ENCODE data around the gene DDX28.

The DDX28 gene

DNA sequence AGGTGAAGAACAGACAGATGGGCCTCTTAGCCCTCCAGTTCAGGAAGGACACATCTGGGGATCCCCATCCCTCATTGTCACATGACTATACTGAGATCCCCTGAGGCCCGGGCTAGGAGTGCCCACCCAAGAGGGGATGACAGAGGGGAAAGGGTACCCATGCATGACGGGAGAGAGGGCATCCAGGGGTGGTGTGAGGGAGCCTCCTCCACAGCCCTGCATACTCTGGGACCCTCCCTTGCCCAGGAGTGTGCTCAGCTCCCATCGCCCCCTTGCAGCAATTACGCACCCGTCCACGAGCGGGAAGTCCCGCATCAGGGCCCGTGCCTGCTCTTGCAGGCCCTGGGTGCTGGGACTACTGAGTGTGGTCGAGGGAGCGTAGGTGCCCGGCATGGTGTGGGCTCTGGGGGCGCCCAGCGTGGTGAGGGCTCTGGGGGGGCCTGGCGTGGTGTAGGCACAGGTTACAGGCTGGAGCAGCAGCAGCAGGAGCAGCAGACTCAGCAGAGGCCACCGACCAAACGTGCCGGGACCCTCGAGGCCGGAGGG lies 30.3 kb downstream of the DDX28 start:
- FAIRE-seq (no peak), DNase-seq (ENCODE audit: insufficient read length) (no peak)
- TF ChIP-seq TAF1 (IDR thresholded peaks at IDR 0.05; ENCODE audit: borderline replicate concordance, low read depth, low read length) = no peak
- no peak for TF ChIP-seq POLR2A (IDR thresholded peaks at IDR 0.05; ENCODE audit: low read depth, low read length)
- TF ChIP-seq POLR2AphosphoS5 (IDR thresholded peaks at IDR 0.05; ENCODE audit: low read depth, low read length) = no peak

DNA sequence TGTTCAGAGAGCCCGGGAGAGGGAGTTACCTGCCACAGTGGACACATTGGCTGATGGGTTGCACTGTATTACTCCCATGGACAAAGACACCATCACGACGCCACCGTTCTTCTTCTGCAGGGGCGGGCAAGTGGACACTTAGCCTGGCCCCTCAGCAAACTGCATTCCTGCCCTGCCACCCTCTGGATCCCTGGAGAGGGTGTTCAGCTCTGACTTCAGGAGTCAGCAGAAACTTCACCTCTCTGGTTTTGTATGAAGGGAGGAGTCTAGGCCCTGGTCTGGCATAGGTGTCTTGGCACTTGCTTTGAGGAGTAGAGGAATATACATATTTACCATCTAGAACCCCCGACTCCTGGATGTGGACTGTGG lies 33.0 kb downstream of the DDX28 start:
- no peak for FAIRE-seq
- DNase-seq (ENCODE audit: insufficient read length) = no peak
- TF ChIP-seq POLR2A (IDR thresholded peaks at IDR 0.05; ENCODE audit: low read depth, low read length) (no peak), POLR2AphosphoS5 (IDR thresholded peaks at IDR 0.05; ENCODE audit: low read depth, low read length) (no peak), TAF1 (IDR thresholded peaks at IDR 0.05; ENCODE audit: borderline replicate concordance, low read depth, low read length) (no peak)

DNA sequence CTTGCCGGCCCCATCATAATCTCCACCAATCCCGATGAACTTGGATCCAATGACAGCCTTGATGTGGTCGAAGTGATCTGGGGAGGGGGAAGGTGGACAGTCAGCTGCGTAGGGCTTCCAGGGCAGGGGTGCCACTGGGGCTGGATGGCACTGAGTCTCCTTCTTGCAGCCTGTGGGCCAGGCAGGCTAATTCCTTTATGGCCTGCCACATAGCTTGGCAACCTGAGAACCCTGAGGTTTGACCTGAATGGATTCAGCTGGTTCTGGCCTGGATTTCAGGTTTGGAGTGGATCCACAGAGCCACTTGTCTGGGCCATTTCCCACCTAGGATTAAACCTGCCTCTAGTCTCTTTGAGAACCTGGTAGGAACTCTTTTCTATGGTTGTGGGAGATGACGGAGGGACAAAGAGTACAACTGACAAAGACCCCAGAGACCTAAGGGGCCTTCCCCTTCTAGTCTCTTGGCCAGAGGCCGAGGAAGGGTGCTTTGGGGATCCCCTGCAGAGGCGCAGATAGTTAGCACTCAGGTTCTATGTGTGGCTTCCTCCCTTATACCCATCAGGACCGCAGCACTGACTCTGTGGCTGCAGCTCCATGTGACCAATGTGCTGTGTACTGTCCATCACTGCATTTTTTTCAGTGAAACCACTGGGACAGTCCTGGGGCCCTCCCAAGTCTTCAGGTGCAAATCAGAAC lies 33.6 kb downstream of the DDX28 start:
- TF ChIP-seq POLR2A (IDR thresholded peaks at IDR 0.05; ENCODE audit: low read depth, low read length) (no peak), TAF1 (IDR thresholded peaks at IDR 0.05; ENCODE audit: borderline replicate concordance, low read depth, low read length) (no peak), POLR2AphosphoS5 (IDR thresholded peaks at IDR 0.05; ENCODE audit: low read depth, low read length) (no peak)
- DNase-seq (ENCODE audit: insufficient read length) (no peak), FAIRE-seq (peak; percentile 74)

DNA sequence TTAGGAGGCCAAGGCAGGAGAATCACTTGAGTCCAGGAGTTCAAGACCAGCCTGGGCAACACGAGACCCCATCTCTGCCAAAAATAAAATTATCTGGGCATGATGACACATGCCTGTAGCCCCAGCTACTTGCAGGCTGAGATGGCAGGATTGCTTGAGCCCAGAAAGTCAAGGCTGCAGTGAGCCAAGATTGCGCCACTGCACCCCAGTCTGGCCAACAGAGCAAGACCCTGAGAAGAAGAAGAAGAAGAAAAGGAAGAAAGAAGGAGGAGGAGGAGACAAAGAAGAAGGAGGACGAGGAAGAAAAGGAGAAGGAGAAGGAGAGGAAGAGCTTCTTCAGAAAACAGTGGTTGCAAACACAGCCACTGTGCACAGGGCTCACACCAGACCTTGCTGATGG lies 34.4 kb downstream of the DDX28 start:
- no peak for TF ChIP-seq POLR2AphosphoS5 (IDR thresholded peaks at IDR 0.05; ENCODE audit: low read depth, low read length)
- TF ChIP-seq POLR2A (IDR thresholded peaks at IDR 0.05; ENCODE audit: low read depth, low read length) = no peak
- no peak for TF ChIP-seq TAF1 (IDR thresholded peaks at IDR 0.05; ENCODE audit: borderline replicate concordance, low read depth, low read length)
- DNase-seq (ENCODE audit: insufficient read length) (no peak), FAIRE-seq (no peak)

DNA sequence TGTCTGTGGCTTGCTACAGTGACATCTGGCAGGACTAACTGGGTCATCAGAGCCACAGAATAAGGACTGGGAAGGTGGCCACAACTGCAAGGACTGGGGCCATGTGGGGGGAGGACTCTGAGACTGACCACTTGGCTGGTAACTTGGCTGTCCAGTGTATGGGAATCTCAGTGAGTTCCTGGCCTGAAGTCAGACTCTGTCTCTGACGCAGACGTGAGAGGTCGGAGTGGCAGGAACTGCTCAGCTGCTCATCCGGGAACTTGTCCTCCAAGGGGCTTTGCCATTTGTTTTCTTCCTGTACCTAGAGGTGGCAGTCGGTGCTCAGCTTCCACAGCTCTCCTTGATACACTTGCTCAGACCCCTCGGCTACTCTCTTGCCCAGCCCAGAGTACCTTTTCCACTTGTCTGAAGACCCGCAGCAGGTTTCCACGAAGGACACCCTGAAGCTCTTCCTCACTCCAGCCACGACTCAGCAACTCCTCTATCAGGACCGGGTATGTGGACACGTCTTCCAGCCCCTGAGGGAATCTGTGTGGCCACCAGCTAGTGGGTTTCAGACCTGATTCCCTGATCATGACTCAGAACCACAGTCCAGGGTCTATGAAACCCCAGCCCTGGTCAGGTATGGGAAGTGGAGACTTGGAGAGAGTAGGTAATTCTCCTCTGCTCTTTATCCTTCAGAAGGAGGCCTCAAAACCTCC lies 35.4 kb downstream of the DDX28 start:
- FAIRE-seq = no peak
- TF ChIP-seq POLR2A (IDR thresholded peaks at IDR 0.05; ENCODE audit: low read depth, low read length) (no peak), TAF1 (IDR thresholded peaks at IDR 0.05; ENCODE audit: borderline replicate concordance, low read depth, low read length) (no peak), POLR2AphosphoS5 (IDR thresholded peaks at IDR 0.05; ENCODE audit: low read depth, low read length) (no peak)
- DNase-seq (ENCODE audit: insufficient read length) = no peak

DNA sequence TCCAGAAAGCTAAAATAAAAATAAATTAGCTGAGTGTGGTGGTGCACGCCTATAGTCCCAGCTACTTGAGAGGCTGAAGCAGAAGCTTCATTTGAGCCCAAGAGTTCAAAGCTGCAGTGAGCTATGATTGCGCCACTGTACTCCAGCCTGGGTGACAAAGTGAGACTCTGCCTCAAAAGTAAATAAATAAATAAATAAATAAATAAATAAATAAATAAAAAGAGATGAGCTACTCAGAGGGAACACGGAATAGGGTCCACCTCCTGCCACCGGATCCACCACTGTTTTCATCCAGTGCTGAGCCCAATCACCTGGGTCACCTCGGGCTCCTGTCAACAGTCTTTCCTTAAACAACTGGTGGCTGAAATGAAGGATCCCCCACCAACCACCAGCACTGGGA lies 36.1 kb downstream of the DDX28 start:
- no peak for TF ChIP-seq TAF1 (IDR thresholded peaks at IDR 0.05; ENCODE audit: borderline replicate concordance, low read depth, low read length)
- no peak for TF ChIP-seq POLR2AphosphoS5 (IDR thresholded peaks at IDR 0.05; ENCODE audit: low read depth, low read length)
- TF ChIP-seq POLR2A (IDR thresholded peaks at IDR 0.05; ENCODE audit: low read depth, low read length) = no peak
- DNase-seq (ENCODE audit: insufficient read length) = no peak
- FAIRE-seq = no peak

DNA sequence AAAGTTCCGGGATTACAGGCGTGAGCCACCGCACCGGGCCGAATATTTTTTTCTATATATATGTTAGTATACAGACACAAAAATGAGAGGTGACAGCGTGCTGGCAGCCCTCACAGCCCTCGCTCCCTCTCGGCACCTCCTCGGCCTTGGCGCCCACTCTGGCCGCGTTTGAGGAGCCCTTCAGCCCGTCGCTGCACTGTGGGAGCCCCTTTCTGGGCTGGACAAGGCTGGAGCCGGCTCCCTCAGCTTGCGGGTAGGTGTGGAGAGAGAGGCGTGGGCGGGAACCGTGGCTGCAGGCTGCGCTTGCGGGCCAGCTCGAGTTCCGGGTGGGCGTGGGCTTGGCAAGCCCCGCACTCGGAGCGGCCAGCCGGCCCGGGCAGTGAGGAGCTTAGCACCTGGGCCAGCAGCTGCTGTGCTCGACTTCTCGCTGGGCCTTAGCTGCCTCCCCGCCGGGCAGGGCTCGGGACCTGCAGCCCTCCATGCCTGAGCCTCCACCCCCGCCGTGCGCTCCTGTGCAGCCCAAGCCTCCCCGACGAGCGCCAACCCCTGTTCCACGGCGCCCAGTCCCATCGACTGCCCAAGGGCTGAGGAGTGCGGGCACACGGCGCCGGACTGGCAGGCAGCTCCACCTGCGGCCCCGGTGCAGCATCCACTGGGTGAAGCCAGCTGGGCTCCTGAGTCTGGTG lies 40.9 kb downstream of the DDX28 start:
- TF ChIP-seq POLR2AphosphoS5 (IDR thresholded peaks at IDR 0.05; ENCODE audit: low read depth, low read length) = no peak
- TF ChIP-seq POLR2A (IDR thresholded peaks at IDR 0.05; ENCODE audit: low read depth, low read length) = no peak
- TF ChIP-seq TAF1 (IDR thresholded peaks at IDR 0.05; ENCODE audit: borderline replicate concordance, low read depth, low read length) = no peak
- no peak for FAIRE-seq
- DNase-seq (ENCODE audit: insufficient read length) = no peak

DNA sequence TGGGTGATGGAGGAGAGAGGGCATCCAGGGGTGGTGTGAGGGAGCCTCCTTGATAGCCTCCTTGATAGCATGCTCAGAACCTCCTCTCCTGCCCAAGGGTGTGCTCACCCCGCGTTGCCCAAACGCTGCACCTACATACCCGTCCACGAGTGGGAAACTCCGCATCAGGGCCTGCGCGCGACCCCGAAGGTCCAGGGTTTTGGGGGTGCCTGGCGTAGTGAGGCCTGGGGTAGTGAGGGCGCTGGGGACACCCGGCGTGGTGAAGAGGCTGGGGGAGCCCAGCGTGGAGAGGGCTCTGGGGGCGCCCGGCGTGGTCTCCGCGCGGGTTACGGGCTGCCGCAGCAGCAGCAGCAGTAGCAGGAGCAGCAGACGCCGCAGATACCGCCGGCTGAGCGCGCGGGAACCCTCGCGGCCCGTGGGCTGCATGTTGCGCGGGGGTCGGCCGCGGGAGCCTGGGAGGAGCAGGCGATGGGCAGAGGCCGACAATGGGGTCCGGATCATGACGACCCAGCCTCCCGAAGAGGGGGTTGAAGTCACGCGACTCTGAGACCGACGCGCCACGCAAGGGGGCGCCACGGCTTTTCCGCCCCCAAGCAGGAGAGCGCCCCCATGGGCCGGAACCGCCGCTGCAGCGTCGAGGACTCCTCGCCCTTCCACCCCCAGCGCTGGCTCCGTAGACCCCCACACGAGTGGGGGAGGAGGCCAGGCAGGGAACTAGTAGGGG lies 42.9 kb downstream of the DDX28 start, which contains the start of gene DPEP3:
TSS of gene DPEP3 (minus strand) at position 545 of the 724 bp plus-strand sequence. CDS start at position 426, 119 bp downstream.
- FAIRE-seq (no peak), DNase-seq (ENCODE audit: insufficient read length) (peak; percentile 30)
- TF ChIP-seq POLR2AphosphoS5 (IDR thresholded peaks at IDR 0.05; ENCODE audit: low read depth, low read length) (no peak), POLR2A (IDR thresholded peaks at IDR 0.05; ENCODE audit: low read depth, low read length) (no peak)

DNA sequence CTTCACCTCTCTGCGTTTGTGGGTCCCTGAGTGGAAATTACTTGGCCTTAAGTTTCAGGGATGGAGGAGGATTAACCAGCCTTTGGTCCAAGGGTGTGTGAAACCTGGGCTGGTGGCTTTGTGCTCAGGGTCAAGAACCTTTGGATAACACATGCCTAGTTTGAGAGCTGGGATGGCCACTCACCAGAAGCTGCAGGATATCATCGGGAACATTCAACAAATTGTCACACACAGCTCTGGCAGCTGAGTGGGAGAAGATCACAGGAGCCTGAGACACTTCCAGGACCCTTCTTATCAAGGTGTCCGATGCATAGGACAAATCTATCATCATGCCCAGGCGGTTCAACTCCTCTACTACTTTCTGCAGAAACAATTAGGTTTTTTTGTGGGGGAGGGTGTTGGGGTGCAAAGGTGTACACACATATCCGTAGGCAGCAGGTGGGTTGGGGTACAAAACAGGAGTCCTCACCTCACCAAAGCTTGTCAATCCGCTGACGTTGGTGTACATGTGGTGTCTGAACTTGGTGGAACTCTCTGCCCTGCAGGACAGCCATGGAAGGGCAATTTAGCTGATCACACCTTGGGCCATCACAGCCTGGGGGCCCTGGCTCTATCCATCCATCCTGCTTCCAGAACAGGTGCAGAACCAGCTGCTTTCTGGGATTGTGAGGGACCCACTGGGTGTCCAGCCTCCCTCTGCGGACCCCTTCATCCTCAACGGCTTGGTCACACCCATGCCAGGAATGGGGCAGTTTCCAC lies 45.4 kb downstream of the DDX28 start:
- DNase-seq (ENCODE audit: insufficient read length) = no peak
- no peak for FAIRE-seq
- TF ChIP-seq TAF1 (IDR thresholded peaks at IDR 0.05; ENCODE audit: borderline replicate concordance, low read depth, low read length) (no peak), POLR2AphosphoS5 (IDR thresholded peaks at IDR 0.05; ENCODE audit: low read depth, low read length) (no peak), POLR2A (IDR thresholded peaks at IDR 0.05; ENCODE audit: low read depth, low read length) (no peak)

DNA sequence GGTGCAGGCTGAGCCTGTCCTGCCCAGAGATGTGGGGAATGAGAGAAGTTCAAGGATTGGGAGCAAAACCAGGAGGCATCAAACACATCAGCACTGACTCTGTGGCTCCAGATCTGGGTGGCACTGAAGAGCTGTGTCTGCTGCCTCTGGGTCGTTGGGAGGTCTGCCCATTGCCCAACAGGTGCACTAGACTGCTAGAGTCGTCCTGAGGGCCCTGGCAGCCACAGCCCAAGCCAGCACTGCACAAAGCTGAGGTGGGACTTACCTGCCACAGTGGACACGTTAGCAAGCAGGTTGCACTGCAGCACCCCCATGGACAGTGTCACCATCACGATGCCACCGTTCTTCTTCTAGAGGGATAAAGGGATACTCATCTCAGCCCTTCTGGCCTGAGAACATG lies 46.0 kb downstream of the DDX28 start:
- FAIRE-seq = no peak
- no peak for DNase-seq (ENCODE audit: insufficient read length)

More for the DNA sequence above, 46.0 kb downstream of the DDX28 start:
- TF ChIP-seq TAF1 (IDR thresholded peaks at IDR 0.05; ENCODE audit: borderline replicate concordance, low read depth, low read length) (no peak), POLR2A (IDR thresholded peaks at IDR 0.05; ENCODE audit: low read depth, low read length) (no peak), POLR2AphosphoS5 (IDR thresholded peaks at IDR 0.05; ENCODE audit: low read depth, low read length) (no peak)

Data from GM12892 (cell line).